GM12878 (cell line): ENCODE data around the gene CCDC32. TPM values are rescaled to one million over a fixed set of nuclear protein-coding genes. Genes with fewer than 3 reads are reported as not detected.
A peak's percentile ranks its signal among the peaks of the same experiment; 100 is the strongest.

ENCODE experiments used
- ATAC-seq: fragments of 200-7000 bp; cut with Tn5 transposase; 3 replicates; pipeline ENCODE4 v1.9.1; 2020; ENCODE audit warnings: mild to moderate bottlenecking, moderate library complexity
- BruUV-seq: library from RNA; stranded (reverse); fragments of 400-500 nt; replicated peaks from 2 replicates; lab custom pipeline; 2021; lab: Mats Ljungman, UMichigan
- CTCF ChIA-PET: fragments of 300-600 bp; sonication (Branson Sonifier 250); formaldehyde crosslinking; extraction: SDS; loops from one replicate; lab custom pipeline; 2021; ENCODE audit warnings: inconsistent platforms; lab: Yijun Ruan, JAX
- POLR2A ChIA-PET: fragments of 350-600 bp; formaldehyde crosslinking; extraction: SDS; loops from one replicate; lab custom pipeline; 2021; ENCODE audit warnings: inconsistent platforms; lab: Charles Lee
- RAD21 ChIA-PET: fragments of 300-600 bp; sonication (Branson Sonifier 250); formaldehyde crosslinking; loops from one replicate; lab custom pipeline; 2023; ENCODE audit warnings: antibody characterized with exemption; ENCODE audit not compliant: unreplicated experiment; lab: Charles Lee
- SMC1A ChIA-PET: fragments of 300-600 bp; sonication (Branson Sonifier 250); formaldehyde crosslinking; loops from one replicate; lab custom pipeline; 2023; ENCODE audit not compliant: unreplicated experiment, uncharacterized antibody; lab: Charles Lee
- DNase-seq: peaks from one replicate; pipeline ENCODE4 v3.0.0-alpha.2; 2011; ENCODE audit warnings: low read depth, low spot score
- FAIRE-seq: peaks from 3 replicates; lab custom pipeline; 2011; peaks lifted over from hg19 to GRCh38; lab: Jason Lieb, UNC
- H2AFZ ChIP-seq: 2 replicates; pipeline ENCODE4 v1.6.0; 2011; ENCODE audit warnings: low read depth, low read length, control low read depth; ENCODE audit not compliant: control insufficient read depth
- H3K27ac ChIP-seq: 2 replicates; pipeline ENCODE4 v1.5.1; 2011; ENCODE audit warnings: control low read depth; ENCODE audit not compliant: control insufficient read depth, insufficient read depth
- H3K27me3 ChIP-seq, 2 experiments: replicated peaks in 1 of 2; 2 replicates each; pipeline versions ENCODE4 v1.6.0 to v1.6.1; 2011; ENCODE audit warnings: low read length in 1 of 2; ENCODE audit not compliant: control insufficient read depth in 2 of 2, insufficient read depth in 2 of 2
- H3K36me3 ChIP-seq, 2 experiments: 2 replicates each; pipeline ENCODE4 v1.5.1; 2011; ENCODE audit warnings: low read length in 1 of 2; ENCODE audit not compliant: control insufficient read depth in 2 of 2, insufficient read depth in 2 of 2
- H3K4me1 ChIP-seq: 2 replicates; pipeline ENCODE4 v1.6.1; 2011; ENCODE audit warnings: mild to moderate bottlenecking, low read length, moderate library complexity, mixed read lengths; ENCODE audit not compliant: control insufficient read depth, insufficient read depth
- H3K4me2 ChIP-seq: 2 replicates; pipeline ENCODE4 v1.6.0; 2011; ENCODE audit warnings: control low read depth; ENCODE audit not compliant: control insufficient read depth, insufficient read depth
- H3K4me3 ChIP-seq: fragments of 200-600 bp; sonication (generic); 2 replicates; pipeline ENCODE4 v1.5.1; 2016
- H3K79me2 ChIP-seq: 2 replicates; pipeline ENCODE4 v1.6.0; 2011; ENCODE audit warnings: low read length; ENCODE audit not compliant: control insufficient read depth, insufficient read depth
- H3K9ac ChIP-seq: 2 replicates; pipeline ENCODE4 v1.8.0; 2011; ENCODE audit warnings: low read length, control low read depth, mixed read lengths; ENCODE audit not compliant: control insufficient read depth, insufficient read depth
- H3K9me3 ChIP-seq: replicated peaks from 3 replicates; pipeline ENCODE4 v1.5.1; 2011; ENCODE audit warnings: mild to moderate bottlenecking, low read length; ENCODE audit not compliant: control insufficient read depth, insufficient read depth
- H4K20me1 ChIP-seq: 2 replicates; pipeline ENCODE4 v1.6.0; 2011; ENCODE audit not compliant: control insufficient read depth, insufficient read depth
- ATF2 ChIP-seq: IDR thresholded peaks from 2 replicates; pipeline ENCODE4 v1.6.1; 2012; ENCODE audit warnings: low read length, inconsistent platforms
- BMI1 ChIP-seq: fragments of 450-650 bp; IDR thresholded peaks from 2 replicates; pipeline ENCODE4 v1.6.1; 2016; ENCODE audit warnings: mild to moderate bottlenecking, moderate library complexity, borderline replicate concordance
- CBX3 ChIP-seq: fragments of 200-600 bp; sonication (generic); IDR thresholded peaks from 2 replicates; pipeline ENCODE4 v1.6.1; 2016; ENCODE audit warnings: low read depth, borderline replicate concordance
- PAX8 ChIP-seq: fragments of 450-650 bp; IDR thresholded peaks from 2 replicates; pipeline ENCODE4 v1.6.1; 2017; ENCODE audit warnings: mild to moderate bottlenecking, moderate library complexity
- YBX1 ChIP-seq: fragments of 450-650 bp; IDR thresholded peaks from 2 replicates; pipeline ENCODE4 v1.6.1; 2016; ENCODE audit warnings: antibody characterized with exemption
- YY1 ChIP-seq: IDR thresholded peaks from 2 replicates; pipeline ENCODE4 v1.6.1; 2011; ENCODE audit warnings: low read depth, mild to moderate bottlenecking, low read length
- ZNF592 ChIP-seq: fragments of 450-650 bp; IDR thresholded peaks from 2 replicates; pipeline ENCODE4 v1.6.1; 2017; ENCODE audit warnings: mild to moderate bottlenecking, moderate library complexity
- ZSCAN29 ChIP-seq: fragments of 450-650 bp; IDR thresholded peaks from 2 replicates; pipeline ENCODE4 v1.6.1; 2017; ENCODE audit warnings: mild to moderate bottlenecking, moderate library complexity
- WGBS: methylation state at CpG from one replicate; pipeline ENCODE4 v1.1.6; 2016; ENCODE audit warnings: low lambda C conversion rate; ENCODE audit not compliant: insufficient replicate concordance, insufficient coverage; ENCODE audit errors: missing lambda C conversion rate; 5-methylcytosine and 5-hydroxymethylcytosine counted together
- in situ Hi-C: fragments of 300-500 bp; cut with MboI; formaldehyde crosslinking; loops from 9 replicates; pipeline ENCODE4 v1.14.3; 2018; ENCODE audit warnings: mixed read lengths
- intact Hi-C: fragments of 100-400 bp; cut with micrococcal nuclease; formaldehyde crosslinking; loops from one replicate; pipeline ENCODE4 v1.14.2; 2022; ENCODE audit not compliant: unreplicated experiment
- polyA plus RNA-seq, 11 experiments: library from polyadenylated mRNA; depleted of rRNA in 4 of 11; unstranded in 6 of 11; stranded (reverse) in 5 of 11; fragments of >200 nt; fragmentation: Nextera tagmentation in 4 of 11; fragmentation: Illumina TruSeq in 1 of 11; extraction: Ambion mirVana in 4 of 11; extraction: Trizol in 1 of 11; gene quantifications; 1 replicate in 1 of 11; 2 replicates in 10 of 11; pipeline versions ENCODE4 v1.2.1 to v1.2.3, GENCODE V29; 2011 to 2016; ENCODE audit warnings: inconsistent platforms in 2 of 11, missing spikeins in 2 of 11, low read depth in 1 of 11
- total RNA-seq, 4 experiments: library from RNA; depleted of rRNA in 3 of 4; stranded (reverse); fragments of >200 nt in 3 of 4; fragmentation: Illumina TruSeq in 1 of 4; extraction: Trizol in 1 of 4; gene quantifications; 2 replicates each; pipeline versions ENCODE4 v1.2.1 to v1.2.3, GENCODE V29; 2013 to 2021
- TF ChIP-seq, protein P1 (sequence below): fragments of 450-650 bp; IDR thresholded peaks from 2 replicates; pipeline ENCODE4 v1.6.1; 2017; ENCODE audit warnings: low read depth, mild to moderate bottlenecking, moderate library complexity
- TF ChIP-seq, protein P2 (sequence below): fragments of 450-650 bp; IDR thresholded peaks from 2 replicates; pipeline ENCODE4 v1.6.1; 2016; ENCODE audit warnings: mild to moderate bottlenecking, moderate library complexity, borderline replicate concordance

Gene CCDC32
- total and polyA plus RNA-seq, 10 of the 15 experiments (the other 5 are each of a cell fraction or from before 2014, with no cell fraction given) = 30.2 to 74.3 (median 46.5) TPM

DNA sequence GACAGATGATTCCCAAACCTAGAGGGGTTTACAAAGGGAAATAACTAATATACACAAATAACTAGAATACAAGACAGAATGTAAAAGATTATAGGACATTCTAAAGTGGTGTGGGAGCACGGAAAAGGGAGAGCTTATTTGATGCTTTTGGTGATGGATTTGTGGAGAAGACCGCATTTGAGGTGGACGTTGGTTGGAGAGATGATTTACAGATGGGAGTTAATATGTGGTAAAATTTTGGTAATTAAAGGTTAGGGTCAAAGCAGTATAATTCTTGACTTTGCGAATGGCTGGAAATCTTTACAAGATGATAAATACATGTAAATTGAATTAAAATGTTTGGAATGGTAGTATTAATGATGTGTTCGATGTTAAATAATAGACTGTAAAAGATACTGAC, 30.4 kb upstream of the CCDC32 start:
- H3K4me3 ChIP-seq = peak overlapping the region; percentile 90
- BruUV-seq = no TSS peak
- peaks cover 6% of the 10 kb centered on the region; the same call in 1 of the 2 replicates for H3K4me1 ChIP-seq
- no peaks in the 10 kb centered on the region for H3K27me3 ChIP-seq
- FAIRE-seq = no peak
- H3K9ac ChIP-seq = peak overlapping the region; percentile 93
- intact Hi-C loops = loop anchor here (2.0 to 10.0 kb wide), 4 partner anchors 76 to 280 kb away; partner anchors contain the start of genes BAHD1, RAD51 and RHOV
- ChIA-PET RAD21 (interaction anchor here (0.9 to 3.1 kb wide), 7 partner anchors 26 to 170 kb away, joined by 3 to 8 read pairs (median 4); partner anchors contain the start of genes CCDC32 and RPUSD2), SMC1A (interaction anchor here (0.8 to 1.6 kb wide), 11 partner anchors 9 to 283 kb away, joined by 3 to 9 read pairs (median 3); partner anchors contain the start of genes BAHD1, CCDC32 and RPUSD2), POLR2A (interaction anchor here (0.8 to 1.5 kb wide), 7 partner anchors 10 to 98 kb away, joined by 3 to 8 read pairs (median 4); partner anchors contain the start of genes CCDC32 and RPUSD2), CTCF (interaction anchor here (1.0 to 1.3 kb wide), 2 partner anchors 36 to 52 kb away, joined by 3 to 5 read pairs; no protein-coding TSS in a partner anchor)
- in situ Hi-C loops = no loop called here
- H4K20me1 ChIP-seq = no peaks in the 10 kb centered on the region
- 28% methylated on average over 5 of the region's 5 CpGs for WGBS
- H3K9me3 ChIP-seq = no peaks in the 10 kb centered on the region
- H2AFZ ChIP-seq = peak overlapping the region; percentile 99; the same call in 1 of the 2 replicates
- peak overlapping the region; percentile 58 for H3K4me2 ChIP-seq
- H3K79me2 ChIP-seq = peaks cover 53% of the 10 kb centered on the region
- no peak for ATAC-seq
- H3K36me3 ChIP-seq = no peaks in the 10 kb centered on the region
- peak overlapping the region; percentile 98; the same call in 1 of the 2 replicates for H3K27ac ChIP-seq
- no peak for DNase-seq
- TF ChIP-seq, protein P1, sequence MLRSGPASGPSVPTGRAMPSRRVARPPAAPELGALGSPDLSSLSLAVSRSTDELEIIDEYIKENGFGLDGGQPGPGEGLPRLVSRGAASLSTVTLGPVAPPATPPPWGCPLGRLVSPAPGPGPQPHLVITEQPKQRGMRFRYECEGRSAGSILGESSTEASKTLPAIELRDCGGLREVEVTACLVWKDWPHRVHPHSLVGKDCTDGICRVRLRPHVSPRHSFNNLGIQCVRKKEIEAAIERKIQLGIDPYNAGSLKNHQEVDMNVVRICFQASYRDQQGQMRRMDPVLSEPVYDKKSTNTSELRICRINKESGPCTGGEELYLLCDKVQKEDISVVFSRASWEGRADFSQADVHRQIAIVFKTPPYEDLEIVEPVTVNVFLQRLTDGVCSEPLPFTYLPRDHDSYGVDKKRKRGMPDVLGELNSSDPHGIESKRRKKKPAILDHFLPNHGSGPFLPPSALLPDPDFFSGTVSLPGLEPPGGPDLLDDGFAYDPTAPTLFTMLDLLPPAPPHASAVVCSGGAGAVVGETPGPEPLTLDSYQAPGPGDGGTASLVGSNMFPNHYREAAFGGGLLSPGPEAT = no peak
- TF ChIP-seq ZNF592 (no peak), BMI1 (no peak), YY1 (no peak), PAX8 (no peak), CBX3 (no peak), YBX1 (no peak), ZSCAN29 (no peak), ATF2 (no peak)
- TF ChIP-seq, protein P2, sequence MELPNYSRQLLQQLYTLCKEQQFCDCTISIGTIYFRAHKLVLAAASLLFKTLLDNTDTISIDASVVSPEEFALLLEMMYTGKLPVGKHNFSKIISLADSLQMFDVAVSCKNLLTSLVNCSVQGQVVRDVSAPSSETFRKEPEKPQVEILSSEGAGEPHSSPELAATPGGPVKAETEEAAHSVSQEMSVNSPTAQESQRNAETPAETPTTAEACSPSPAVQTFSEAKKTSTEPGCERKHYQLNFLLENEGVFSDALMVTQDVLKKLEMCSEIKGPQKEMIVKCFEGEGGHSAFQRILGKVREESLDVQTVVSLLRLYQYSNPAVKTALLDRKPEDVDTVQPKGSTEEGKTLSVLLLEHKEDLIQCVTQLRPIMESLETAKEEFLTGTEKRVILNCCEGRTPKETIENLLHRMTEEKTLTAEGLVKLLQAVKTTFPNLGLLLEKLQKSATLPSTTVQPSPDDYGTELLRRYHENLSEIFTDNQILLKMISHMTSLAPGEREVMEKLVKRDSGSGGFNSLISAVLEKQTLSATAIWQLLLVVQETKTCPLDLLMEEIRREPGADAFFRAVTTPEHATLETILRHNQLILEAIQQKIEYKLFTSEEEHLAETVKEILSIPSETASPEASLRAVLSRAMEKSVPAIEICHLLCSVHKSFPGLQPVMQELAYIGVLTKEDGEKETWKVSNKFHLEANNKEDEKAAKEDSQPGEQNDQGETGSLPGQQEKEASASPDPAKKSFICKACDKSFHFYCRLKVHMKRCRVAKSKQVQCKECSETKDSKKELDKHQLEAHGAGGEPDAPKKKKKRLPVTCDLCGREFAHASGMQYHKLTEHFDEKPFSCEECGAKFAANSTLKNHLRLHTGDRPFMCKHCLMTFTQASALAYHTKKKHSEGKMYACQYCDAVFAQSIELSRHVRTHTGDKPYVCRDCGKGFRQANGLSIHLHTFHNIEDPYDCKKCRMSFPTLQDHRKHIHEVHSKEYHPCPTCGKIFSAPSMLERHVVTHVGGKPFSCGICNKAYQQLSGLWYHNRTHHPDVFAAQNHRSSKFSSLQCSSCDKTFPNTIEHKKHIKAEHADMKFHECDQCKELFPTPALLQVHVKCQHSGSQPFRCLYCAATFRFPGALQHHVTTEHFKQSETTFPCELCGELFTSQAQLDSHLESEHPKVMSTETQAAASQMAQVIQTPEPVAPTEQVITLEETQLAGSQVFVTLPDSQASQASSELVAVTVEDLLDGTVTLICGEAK = no peak
